Stimulated activated CD8-positive, alpha-beta memory T cell treated with anti-CD3 and anti-CD28 coated beads, Interleukin-15, amount 100 ng/mL, for 24 hours (primary cell): ENCODE data around the gene PPP2R1B.
"Not testable (repeated sequence)": the region's sequence is repeated elsewhere in the genome, so short reads cannot be mapped to it uniquely, and the experiment has no call there.

Experiments used
- DNase-seq: peaks from one replicate; pipeline ENCODE4 v3.0.0-alpha.2; 2020; ENCODE audit warnings: low read depth

PPP2R1B gene

GRCh38 chr11:111765984-111766833 lies at the start of gene PPP2R1B:
PPP2R1B (minus strand) TSS chr11:111766389; CDS start chr11:111766361, 28 bp downstream.
- DNase-seq = peak; percentile 48

DNA sequence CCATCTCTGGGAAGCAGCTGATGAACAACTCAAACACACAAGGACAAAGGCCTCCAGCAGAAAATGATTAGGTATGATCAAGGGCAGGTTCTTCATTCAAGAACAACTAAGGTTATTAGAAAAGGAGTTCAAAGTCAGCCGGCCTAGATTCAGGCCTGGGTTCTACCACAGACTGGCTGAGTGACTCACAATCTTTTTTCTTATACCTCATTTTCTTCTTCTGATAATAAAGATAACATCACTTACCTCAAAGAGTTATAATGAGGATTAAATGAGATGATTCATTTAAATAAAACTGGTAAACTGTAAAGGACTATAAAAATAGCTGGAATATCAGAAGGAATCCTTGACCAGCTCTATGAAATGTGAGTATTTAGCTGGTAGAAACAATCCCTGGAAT lies 49.3 kb upstream of the PPP2R1B start:
- no peak for DNase-seq

DNA sequence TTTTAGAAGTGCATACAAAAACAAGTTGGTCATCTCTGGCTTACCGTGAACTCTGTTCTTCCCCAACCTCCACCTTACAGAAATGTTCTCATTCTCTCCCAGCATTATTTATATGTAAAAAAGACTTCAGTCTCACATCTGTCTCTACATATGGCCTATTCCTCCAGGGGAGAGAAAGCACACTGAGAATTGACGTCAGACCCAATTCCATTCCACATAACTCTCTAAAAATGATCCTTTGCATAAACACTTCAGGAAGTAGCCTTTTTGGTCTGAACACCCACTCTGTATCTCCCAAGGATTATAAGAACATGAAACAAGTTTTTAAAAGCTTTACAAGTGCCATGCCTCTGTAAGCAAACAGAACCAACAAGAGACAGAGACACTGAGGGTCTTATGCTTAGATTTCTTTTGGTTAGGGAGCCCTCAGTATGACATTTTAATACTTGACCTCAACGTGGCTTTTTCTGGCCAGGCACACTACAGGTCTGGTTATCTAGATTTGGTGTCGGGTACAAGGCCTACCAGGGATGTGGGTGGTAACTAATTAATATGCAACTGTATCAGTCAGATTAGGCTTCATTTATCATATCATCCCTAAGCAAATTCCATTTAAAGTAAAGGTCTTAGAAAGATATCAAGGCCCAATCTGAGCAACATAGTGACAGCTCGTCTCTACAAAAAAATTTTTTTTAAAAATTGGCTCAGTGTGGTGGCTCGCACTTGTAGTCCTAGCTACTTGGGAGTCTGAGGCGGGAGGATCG lies 48.5 kb upstream of the PPP2R1B start:
- DNase-seq = no peak

DNA sequence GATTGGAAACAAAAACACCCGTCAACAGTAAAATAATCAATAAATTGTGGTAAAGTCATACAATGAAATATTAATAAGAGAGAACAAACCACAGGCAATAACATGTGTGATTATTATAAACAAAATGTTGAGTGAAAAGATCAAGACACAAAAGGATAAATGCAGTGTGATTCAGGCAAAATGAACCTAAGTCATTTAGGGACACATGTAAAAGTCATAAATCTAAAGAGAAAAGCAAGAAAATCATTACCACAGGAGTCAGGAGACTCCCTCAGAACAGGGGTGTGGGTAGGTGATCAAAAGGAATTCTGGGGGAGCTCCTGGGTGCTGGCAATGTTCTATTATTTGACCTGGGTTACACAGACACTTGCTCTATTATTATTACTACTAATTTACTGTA lies 47.9 kb upstream of the PPP2R1B start:
- DNase-seq = no peak

GRCh38 chr11:111812211-111812610 lies 46.0 kb upstream of the PPP2R1B start:
- no peak for DNase-seq

GRCh38 chr11:111811445-111811844 lies 45.3 kb upstream of the PPP2R1B start:
- DNase-seq = no peak

DNA sequence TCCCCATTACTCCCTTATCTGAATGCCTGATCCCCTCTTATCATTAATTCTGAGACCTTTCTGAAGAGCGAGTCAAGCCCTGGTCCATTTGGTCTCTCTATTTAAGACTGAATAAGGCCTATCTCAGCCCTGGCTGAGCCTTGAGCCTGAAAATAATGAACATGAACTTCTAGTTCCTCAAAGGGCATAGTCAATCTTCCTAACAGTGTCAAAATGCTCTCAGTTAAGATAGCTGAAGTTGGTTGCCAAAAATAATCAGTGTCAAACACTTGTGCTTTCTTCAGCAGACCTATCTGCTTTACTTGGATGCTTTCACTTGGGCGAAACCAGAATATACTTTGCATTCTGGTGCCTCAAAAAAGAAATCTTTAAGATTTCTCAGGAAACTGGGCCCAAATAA lies 42.6 kb upstream of the PPP2R1B start:
- DNase-seq = no peak

DNA sequence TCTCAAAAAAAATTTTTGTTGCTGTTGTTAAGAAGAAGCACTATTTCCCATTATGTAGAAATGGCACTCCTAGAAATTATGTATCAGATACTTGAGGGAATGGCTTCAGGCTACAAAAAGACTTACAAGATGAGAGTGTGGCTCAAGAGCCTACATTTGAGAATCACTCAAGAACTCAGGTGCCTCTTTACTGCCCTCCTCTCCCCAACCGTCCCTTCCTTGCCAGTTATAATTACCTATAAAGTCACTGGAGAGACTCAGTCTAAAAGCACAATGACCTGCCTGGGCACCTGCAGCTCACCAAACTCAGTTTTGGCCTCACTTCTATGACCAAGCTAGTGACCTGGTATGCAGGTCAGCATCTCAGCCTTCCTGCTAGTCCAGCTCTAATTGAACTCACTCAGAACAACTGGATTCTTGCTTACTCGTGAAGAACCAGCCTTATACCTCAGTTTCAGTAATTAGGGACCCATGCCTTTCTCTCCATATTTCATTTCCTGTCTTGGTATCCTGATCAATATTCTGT lies 41.9 kb upstream of the PPP2R1B start:
- no peak for DNase-seq

DNA sequence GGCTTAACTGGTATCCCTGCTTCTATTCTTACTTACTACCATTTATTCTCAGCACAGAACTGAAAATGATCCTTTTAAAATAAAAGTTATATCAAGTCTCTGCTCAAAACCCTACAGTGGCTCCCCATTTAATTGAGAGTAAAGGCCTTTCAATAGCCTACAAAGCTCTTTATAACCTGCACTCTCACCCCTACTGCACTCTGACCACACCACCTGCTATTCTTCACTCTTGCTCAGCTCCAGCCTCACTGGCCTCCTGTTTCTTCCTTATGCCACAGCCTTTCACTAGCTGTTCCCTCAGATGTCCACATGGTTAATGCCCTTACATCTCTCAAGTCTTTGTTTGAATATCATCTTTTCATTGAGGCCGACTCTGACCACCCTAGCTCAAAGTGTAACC lies 40.9 kb upstream of the PPP2R1B start:
- DNase-seq = no peak

- no peak for DNase-seq
Measured at GRCh38 chr11:111801135-111801534, 34.9 kb upstream of the PPP2R1B start.

GRCh38 chr11:111798279-111798678 lies 32.1 kb upstream of the PPP2R1B start:
- no peak for DNase-seq

DNA sequence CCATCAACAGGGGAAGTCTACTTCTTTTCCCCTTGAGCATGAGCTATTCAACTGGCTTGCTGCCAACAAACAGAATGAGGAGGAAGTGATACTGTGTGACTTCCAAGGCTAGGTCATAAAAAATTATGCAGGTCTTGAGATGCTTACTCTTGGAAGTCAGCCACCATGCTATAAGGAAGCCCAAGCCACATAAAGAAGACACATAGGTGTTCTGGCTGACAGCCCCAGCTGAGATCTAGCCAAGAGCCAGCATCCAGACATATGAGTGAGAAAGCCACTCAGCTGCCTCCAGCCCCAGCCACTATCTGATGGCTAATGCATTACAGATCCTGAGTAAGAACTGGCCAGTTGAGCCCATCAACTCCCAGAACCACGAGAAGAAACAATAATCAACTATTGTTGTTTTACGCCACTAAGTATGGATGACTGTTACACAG lies 31.0 kb upstream of the PPP2R1B start:
- no peak for DNase-seq

GRCh38 chr11:111796696-111797095 lies 30.5 kb upstream of the PPP2R1B start:
- DNase-seq = no peak

GRCh38 chr11:111795334-111795985 lies 29.3 kb upstream of the PPP2R1B start:
- DNase-seq = no peak

GRCh38 chr11:111793863-111794262 lies 27.7 kb upstream of the PPP2R1B start:
- no peak for DNase-seq

- no peak for DNase-seq
Measured at GRCh38 chr11:111792955-111793500, 26.8 kb upstream of the PPP2R1B start.

DNA sequence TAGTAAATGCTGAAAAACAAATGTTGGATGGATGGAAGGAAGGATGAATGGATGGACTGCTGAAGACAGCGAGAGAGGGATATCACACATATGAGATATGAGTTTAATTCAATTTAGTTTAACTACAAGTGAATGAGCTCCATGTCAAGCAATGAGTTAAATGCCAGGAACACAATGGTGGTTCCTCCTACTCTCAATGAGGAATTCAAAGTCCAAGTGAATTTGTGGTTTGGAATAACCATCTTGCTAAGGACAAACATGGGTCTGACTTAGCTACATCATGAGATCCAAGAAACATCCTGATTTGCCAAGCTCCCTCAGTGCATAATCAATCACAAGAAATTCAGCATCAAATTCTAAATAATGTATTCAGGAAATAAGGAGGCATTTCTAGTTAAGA lies 26.1 kb upstream of the PPP2R1B start:
- no peak for DNase-seq

DNA sequence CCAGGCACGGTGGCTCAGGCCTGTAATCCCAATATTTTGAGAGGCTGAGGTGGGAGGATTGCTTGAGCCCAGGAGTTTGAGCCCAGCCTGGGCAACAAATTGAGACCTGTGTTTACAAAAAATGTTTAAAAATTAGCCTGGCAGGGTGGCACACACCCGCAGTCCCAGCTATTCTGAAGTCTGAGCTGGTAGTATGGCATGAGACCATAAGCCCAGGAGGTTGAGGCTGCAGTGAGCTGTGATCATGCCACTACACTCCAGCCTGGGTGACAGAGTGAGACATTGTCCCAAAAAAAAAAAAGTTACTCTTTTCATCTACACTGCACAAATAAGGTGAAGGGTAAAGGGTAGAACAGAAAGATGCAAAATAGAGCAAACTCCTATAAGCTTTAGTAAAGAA lies 22.3 kb upstream of the PPP2R1B start:
- no peak for DNase-seq

GRCh38 chr11:111788051-111788450 lies 21.9 kb upstream of the PPP2R1B start:
- DNase-seq = no peak

- DNase-seq = no peak
Measured at GRCh38 chr11:111785886-111786412, 19.8 kb upstream of the PPP2R1B start.

GRCh38 chr11:111785076-111785475 lies 18.9 kb upstream of the PPP2R1B start:
- no peak for DNase-seq

- not testable (repeated sequence) for DNase-seq
Measured at GRCh38 chr11:111784311-111784710, 18.1 kb upstream of the PPP2R1B start.
